ENCODE measurements around the gene TMEM171. TPM values are rescaled to one million over a fixed set of nuclear protein-coding genes. Genes with fewer than 3 reads are reported as not detected.

The TMEM171 gene
- total RNA-seq, 2 experiments from 2014 or later = not detected

DNA sequence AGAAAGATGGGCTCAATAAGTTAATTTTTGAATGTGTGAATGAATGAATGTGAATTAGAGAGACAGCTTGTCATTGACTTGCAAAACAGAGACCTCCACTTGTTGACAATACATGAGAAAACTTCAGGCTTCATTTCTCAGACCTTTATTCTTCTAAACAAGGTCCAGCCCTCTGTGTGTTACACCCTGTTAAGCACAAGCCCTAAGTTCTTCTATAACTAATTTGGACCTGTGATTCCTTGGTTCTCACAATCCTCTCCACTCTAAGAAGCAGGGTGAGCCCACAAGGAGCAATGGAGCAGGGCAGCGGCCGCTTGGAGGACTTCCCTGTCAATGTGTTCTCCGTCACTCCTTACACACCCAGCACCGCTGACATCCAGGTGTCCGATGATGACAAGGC lies 52.6 kb downstream of the TMEM171 start, which contains the start of gene TMEM174:
Gene TMEM174, plus strand, starts transcription at position 243 of the 400 bp plus-strand sequence. Its CDS starts 51 bp downstream, at position 294.
- H3K36me3 Mint-ChIP-seq = no peaks in the 10 kb centered on the region
- peaks cover 81% of the 10 kb centered on the region for H3K27me3 Mint-ChIP-seq
- H3K4me1 Mint-ChIP-seq = no peaks in the 10 kb centered on the region
- DNase-seq (no peak), ATAC-seq (no peak)
- H3K27ac Mint-ChIP-seq = no peak within 1 kb of the TSS
- CTCF ChIA-PET = no interaction called here
- H3K9me3 Mint-ChIP-seq (ENCODE audit: low read depth) = no peaks in the 10 kb centered on the region
- no peak within 1 kb of the TSS for H3K4me3 Mint-ChIP-seq

- no peaks in the 10 kb centered on the region for H3K36me3 Mint-ChIP-seq
- H3K27ac Mint-ChIP-seq = no peak overlapping the region
- ATAC-seq (no peak), DNase-seq (no peak)
- no peaks in the 10 kb centered on the region for H3K9me3 Mint-ChIP-seq (ENCODE audit: low read depth)
- H3K27me3 Mint-ChIP-seq = peaks cover 88% of the 10 kb centered on the region
- H3K4me3 Mint-ChIP-seq = no peak overlapping the region
- no peaks in the 10 kb centered on the region for H3K4me1 Mint-ChIP-seq
- CTCF ChIA-PET = no interaction called here
Measured at GRCh38 chr5:73174100-73174815, 53.9 kb downstream of the TMEM171 start.

DNA sequence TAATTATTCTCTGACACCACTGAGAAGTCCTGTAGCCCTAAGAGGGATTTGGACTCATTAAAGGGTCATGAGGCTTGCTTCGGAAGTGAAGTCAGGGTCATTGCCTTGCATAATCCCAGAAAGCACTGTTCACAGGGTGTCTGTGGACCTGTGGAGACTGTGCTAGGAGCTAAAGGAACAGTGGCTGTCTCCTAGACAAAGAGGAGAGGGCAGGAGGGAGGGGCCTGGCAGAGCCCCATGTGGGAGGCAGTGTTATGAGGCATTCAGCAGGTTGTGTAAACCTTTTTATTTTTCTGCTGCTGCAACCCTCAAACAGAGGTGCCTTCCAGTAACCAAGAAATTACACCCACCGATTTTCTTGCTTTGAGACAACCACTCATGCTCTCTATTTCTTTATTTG lies 55.9 kb downstream of the TMEM171 start:
- Mint-ChIP-seq H3K9me3 (ENCODE audit: low read depth) (no peaks in the 10 kb centered on the region), H3K4me3 (no peak overlapping the region), H3K36me3 (no peaks in the 10 kb centered on the region), H3K4me1 (no peaks in the 10 kb centered on the region), H3K27ac (no peak overlapping the region), H3K27me3 (peaks cover 87% of the 10 kb centered on the region)
- no peak for DNase-seq
- ATAC-seq = no peak
- CTCF ChIA-PET = no interaction called here

- Mint-ChIP-seq H3K27ac (no peak overlapping the region), H3K9me3 (ENCODE audit: low read depth) (no peaks in the 10 kb centered on the region), H3K27me3 (peaks cover 76% of the 10 kb centered on the region), H3K4me1 (no peaks in the 10 kb centered on the region), H3K36me3 (no peaks in the 10 kb centered on the region), H3K4me3 (no peak overlapping the region)
- CTCF ChIA-PET = no interaction called here
- no peak for DNase-seq
- ATAC-seq = no peak
Measured at GRCh38 chr5:73178265-73178664, 57.9 kb downstream of the TMEM171 start.

- Mint-ChIP-seq H3K27me3 (peaks cover 69% of the 10 kb centered on the region), H3K4me1 (no peaks in the 10 kb centered on the region), H3K27ac (no peak overlapping the region), H3K4me3 (no peak overlapping the region), H3K36me3 (no peaks in the 10 kb centered on the region), H3K9me3 (ENCODE audit: low read depth) (no peaks in the 10 kb centered on the region)
- DNase-seq (no peak), ATAC-seq (no peak)
- CTCF ChIA-PET = no interaction called here
Measured at GRCh38 chr5:73179730-73180129, 59.4 kb downstream of the TMEM171 start.

DNA sequence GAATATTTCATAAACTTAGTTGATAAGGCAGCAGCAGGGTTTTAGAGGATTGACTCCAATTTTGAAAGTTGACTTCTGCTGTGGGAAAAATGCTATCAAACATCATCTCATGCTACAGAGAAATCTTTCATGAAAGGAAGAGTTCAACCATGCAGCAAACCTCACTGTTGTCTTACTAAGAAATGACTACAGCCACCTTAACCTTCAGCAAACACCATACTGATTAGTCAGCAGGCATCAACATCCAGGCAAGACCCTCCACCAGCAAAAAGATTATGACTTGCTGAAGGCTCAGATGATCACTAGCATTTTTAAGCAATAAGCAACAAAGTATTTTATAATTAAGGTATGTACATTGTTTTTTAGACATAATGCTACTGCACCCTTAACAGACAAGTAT lies 60.2 kb downstream of the TMEM171 start:
- no peaks in the 10 kb centered on the region for H3K9me3 Mint-ChIP-seq (ENCODE audit: low read depth)
- CTCF ChIA-PET = no interaction called here

More for the DNA sequence above, 60.2 kb downstream of the TMEM171 start:
- Mint-ChIP-seq H3K36me3 (no peaks in the 10 kb centered on the region), H3K27me3 (peaks cover 63% of the 10 kb centered on the region), H3K4me3 (no peak overlapping the region), H3K27ac (no peak overlapping the region), H3K4me1 (no peaks in the 10 kb centered on the region)
- no peak for DNase-seq
- ATAC-seq = no peak

Other genes starting within 250 kb of the TMEM171 start
- 1 to 10 TPM; 2.1 to 2.8 TPM for gene FCHO2, start 164.5 kb upstream of the TMEM171 start, total RNA-seq
- not detected for gene TMEM174, start 52.6 kb downstream of the TMEM171 start, total RNA-seq